Measurements from ENCODE around the gene FARS2.

- no peak for TF ChIP-seq EZH2phosphoT487 (IDR thresholded peaks at IDR 0.05; ENCODE audit: low read depth, severe bottlenecking, unreplicated experiment)
- no peak for TF ChIP-seq CTCF (IDR thresholded peaks at IDR 0.05; ENCODE audit: poor library complexity)
These were observed 413.4 kb downstream of the FARS2 start for GRCh38 chr6:5674721-5675120.

All from hepatocyte (in vitro differentiated cells).